HEK293T (cell line): ENCODE measurements around the gene CCDC187.

Experiments used
- ARNT ChIP-seq: fragments of 450-650 bp; IDR thresholded peaks from 2 replicates; pipeline ENCODE4 v1.6.1; 2017; ENCODE audit warnings: mild to moderate bottlenecking
- BHLHE40 ChIP-seq: fragments of 450-650 bp; IDR thresholded peaks from 2 replicates; pipeline ENCODE4 v1.6.1; 2016; ENCODE audit warnings: mild to moderate bottlenecking, moderate library complexity, borderline replicate concordance
- CTBP1 ChIP-seq: fragments of 450-650 bp; IDR thresholded peaks from 2 replicates; pipeline ENCODE4 v1.6.1; 2016; ENCODE audit warnings: borderline replicate concordance
- FOXA1 ChIP-seq: fragments of 450-650 bp; IDR thresholded peaks from 2 replicates; pipeline ENCODE4 v1.6.1; 2016; ENCODE audit warnings: mild to moderate bottlenecking
- FOXK2 ChIP-seq: fragments of 450-650 bp; IDR thresholded peaks from 2 replicates; pipeline ENCODE4 v1.6.1; 2016; ENCODE audit warnings: mild to moderate bottlenecking
- FOXM1 ChIP-seq: fragments of 450-650 bp; IDR thresholded peaks from 2 replicates; pipeline ENCODE4 v1.6.1; 2017; ENCODE audit warnings: mild to moderate bottlenecking, borderline replicate concordance
- LEF1 ChIP-seq: fragments of 450-650 bp; IDR thresholded peaks from 2 replicates; pipeline ENCODE4 v1.6.1; 2017; ENCODE audit warnings: mild to moderate bottlenecking, borderline replicate concordance
- NFRKB ChIP-seq: fragments of 450-650 bp; IDR thresholded peaks from 2 replicates; pipeline ENCODE4 v1.6.1; 2016; ENCODE audit warnings: mild to moderate bottlenecking, moderate library complexity
- PKNOX1 ChIP-seq: fragments of 450-650 bp; IDR thresholded peaks from 2 replicates; pipeline ENCODE4 v1.6.1; 2016
- SP1 ChIP-seq: fragments of 450-650 bp; IDR thresholded peaks from 2 replicates; pipeline ENCODE4 v1.6.1; 2017
- SUZ12 ChIP-seq: fragments of 450-650 bp; IDR thresholded peaks from 2 replicates; pipeline ENCODE4 v1.6.1; 2016; ENCODE audit warnings: mild to moderate bottlenecking
- TARDBP ChIP-seq: fragments of 450-650 bp; IDR thresholded peaks from 2 replicates; pipeline ENCODE4 v1.6.1; 2016

- TF ChIP-seq CTBP1 (no peak), SUZ12 (no peak), ARNT (no peak), TARDBP (no peak), FOXK2 (no peak), FOXA1 (no peak), BHLHE40 (no peak), NFRKB (no peak), PKNOX1 (no peak), SP1 (no peak), LEF1 (no peak), FOXM1 (no peak)
Measured at GRCh38 chr9:136281421-136282271, 22.2 kb downstream of the CCDC187 start.
